ENCODE results near the gene CDK14.

The CDK14 gene

GRCh38 chr7:91039033-91039432 is 442.9 kb downstream of the CDK14 start:
- Histone ChIP-seq H3K4me3 (ENCODE audit: low read length) (no peak overlapping the region), H3K27ac (ENCODE audit: low read length) (no peak overlapping the region), H3K9me3 (ENCODE audit: control insufficient read depth, insufficient read depth, low read length) (no peaks in the 10 kb centered on the region), H3K36me3 (ENCODE audit: control insufficient read depth, insufficient read depth, low read length) (no peaks in the 10 kb centered on the region), H3K4me1 (ENCODE audit: control insufficient read depth, insufficient read depth, low read length) (peaks cover 3% of the 10 kb centered on the region; the same call in 1 of the 2 replicates), H3K27me3 (ENCODE audit: control insufficient read depth, insufficient read depth, low read length) (no peaks in the 10 kb centered on the region)
- no peak for DNase-seq (ENCODE audit: low read depth, low spot score)
- WGBS (ENCODE audit: insufficient coverage, insufficient read length) = no CpG with 5 or more reads among the region's 4 CpGs

- no peaks in the 10 kb centered on the region for H3K27me3 ChIP-seq (ENCODE audit: control insufficient read depth, insufficient read depth, low read length)
- H3K4me3 ChIP-seq (ENCODE audit: low read length) = no peak overlapping the region
- DNase-seq (ENCODE audit: low read depth, low spot score) = no peak
- H3K36me3 ChIP-seq (ENCODE audit: control insufficient read depth, insufficient read depth, low read length) = no peaks in the 10 kb centered on the region
- WGBS (ENCODE audit: insufficient coverage, insufficient read length) = no CpG with 5 or more reads among the region's 2 CpGs
- peaks cover 9% of the 10 kb centered on the region; the same call in 1 of the 2 replicates for H3K4me1 ChIP-seq (ENCODE audit: control insufficient read depth, insufficient read depth, low read length)
- no peaks in the 10 kb centered on the region for H3K9me3 ChIP-seq (ENCODE audit: control insufficient read depth, insufficient read depth, low read length)
- H3K27ac ChIP-seq (ENCODE audit: low read length) = no peak overlapping the region
These were observed 445.0 kb downstream of the CDK14 start for GRCh38 chr7:91041141-91041540.

- Histone ChIP-seq H3K4me1 (ENCODE audit: control insufficient read depth, insufficient read depth, low read length) (peaks cover 9% of the 10 kb centered on the region; the same call in 1 of the 2 replicates), H3K4me3 (ENCODE audit: low read length) (no peak overlapping the region), H3K36me3 (ENCODE audit: control insufficient read depth, insufficient read depth, low read length) (no peaks in the 10 kb centered on the region), H3K9me3 (ENCODE audit: control insufficient read depth, insufficient read depth, low read length) (no peaks in the 10 kb centered on the region), H3K27ac (ENCODE audit: low read length) (no peak overlapping the region), H3K27me3 (ENCODE audit: control insufficient read depth, insufficient read depth, low read length) (no peaks in the 10 kb centered on the region)
- no CpG with 5 or more reads among the region's 8 CpGs for WGBS (ENCODE audit: insufficient coverage, insufficient read length)
- no peak for DNase-seq (ENCODE audit: low read depth, low spot score)
These were observed 445.9 kb downstream of the CDK14 start for GRCh38 chr7:91041901-91042484.

GRCh38 chr7:91043186-91043585 is 447.1 kb downstream of the CDK14 start:
- Histone ChIP-seq H3K4me1 (ENCODE audit: control insufficient read depth, insufficient read depth, low read length) (peaks cover 9% of the 10 kb centered on the region; the same call in 1 of the 2 replicates), H3K9me3 (ENCODE audit: control insufficient read depth, insufficient read depth, low read length) (no peaks in the 10 kb centered on the region), H3K36me3 (ENCODE audit: control insufficient read depth, insufficient read depth, low read length) (no peaks in the 10 kb centered on the region), H3K27ac (ENCODE audit: low read length) (no peak overlapping the region), H3K4me3 (ENCODE audit: low read length) (no peak overlapping the region), H3K27me3 (ENCODE audit: control insufficient read depth, insufficient read depth, low read length) (no peaks in the 10 kb centered on the region)
- no peak for DNase-seq (ENCODE audit: low read depth, low spot score)
- no CpG with 5 or more reads among the region's 1 CpG for WGBS (ENCODE audit: insufficient coverage, insufficient read length)

- Histone ChIP-seq H3K4me3 (ENCODE audit: low read length) (no peak overlapping the region), H3K4me1 (ENCODE audit: control insufficient read depth, insufficient read depth, low read length) (peaks cover 9% of the 10 kb centered on the region; the same call in 1 of the 2 replicates), H3K36me3 (ENCODE audit: control insufficient read depth, insufficient read depth, low read length) (no peaks in the 10 kb centered on the region), H3K27me3 (ENCODE audit: control insufficient read depth, insufficient read depth, low read length) (no peaks in the 10 kb centered on the region), H3K27ac (ENCODE audit: low read length) (no peak overlapping the region), H3K9me3 (ENCODE audit: control insufficient read depth, insufficient read depth, low read length) (no peaks in the 10 kb centered on the region)
- DNase-seq (ENCODE audit: low read depth, low spot score) = peak; percentile 37
- no CpG with 5 or more reads among the region's 6 CpGs for WGBS (ENCODE audit: insufficient coverage, insufficient read length)
These were observed 448.0 kb downstream of the CDK14 start for GRCh38 chr7:91043924-91044645.

GRCh38 chr7:91045606-91046005 is 449.5 kb downstream of the CDK14 start:
- no peaks in the 10 kb centered on the region for H3K9me3 ChIP-seq (ENCODE audit: control insufficient read depth, insufficient read depth, low read length)
- peaks cover 9% of the 10 kb centered on the region; the same call in 1 of the 2 replicates for H3K4me1 ChIP-seq (ENCODE audit: control insufficient read depth, insufficient read depth, low read length)
- DNase-seq (ENCODE audit: low read depth, low spot score) = no peak
- peaks cover 5% of the 10 kb centered on the region; the same call in 1 of the 2 replicates for H3K27me3 ChIP-seq (ENCODE audit: control insufficient read depth, insufficient read depth, low read length)
- H3K36me3 ChIP-seq (ENCODE audit: control insufficient read depth, insufficient read depth, low read length) = no peaks in the 10 kb centered on the region
- no peak overlapping the region for H3K27ac ChIP-seq (ENCODE audit: low read length)
- WGBS (ENCODE audit: insufficient coverage, insufficient read length) = no CpG with 5 or more reads among the region's 1 CpG
- H3K4me3 ChIP-seq (ENCODE audit: low read length) = no peak overlapping the region

- H3K9me3 ChIP-seq (ENCODE audit: control insufficient read depth, insufficient read depth, low read length) = no peaks in the 10 kb centered on the region
- no peak overlapping the region for H3K27ac ChIP-seq (ENCODE audit: low read length)
- H3K27me3 ChIP-seq (ENCODE audit: control insufficient read depth, insufficient read depth, low read length) = peaks cover 10% of the 10 kb centered on the region; the same call in 1 of the 2 replicates
- no peaks in the 10 kb centered on the region for H3K36me3 ChIP-seq (ENCODE audit: control insufficient read depth, insufficient read depth, low read length)
- DNase-seq (ENCODE audit: low read depth, low spot score) = no peak
- no peak overlapping the region for H3K4me3 ChIP-seq (ENCODE audit: low read length)
- no CpG with 5 or more reads among the region's 2 CpGs for WGBS (ENCODE audit: insufficient coverage, insufficient read length)
- peaks cover 9% of the 10 kb centered on the region; the same call in 1 of the 2 replicates for H3K4me1 ChIP-seq (ENCODE audit: control insufficient read depth, insufficient read depth, low read length)
These were observed 450.4 kb downstream of the CDK14 start for GRCh38 chr7:91046322-91047089.

GRCh38 chr7:91047636-91048035 is 451.5 kb downstream of the CDK14 start:
- no CpG with 5 or more reads among the region's 2 CpGs for WGBS (ENCODE audit: insufficient coverage, insufficient read length)

GRCh38 chr7:91050677-91051076 is 454.6 kb downstream of the CDK14 start:
- no peak overlapping the region for H3K4me3 ChIP-seq (ENCODE audit: low read length)
- no peaks in the 10 kb centered on the region for H3K4me1 ChIP-seq (ENCODE audit: control insufficient read depth, insufficient read depth, low read length)
- H3K27me3 ChIP-seq (ENCODE audit: control insufficient read depth, insufficient read depth, low read length) = peaks cover 12% of the 10 kb centered on the region; the same call in 1 of the 2 replicates
- H3K27ac ChIP-seq (ENCODE audit: low read length) = no peak overlapping the region
- no peak for DNase-seq (ENCODE audit: low read depth, low spot score)
- no peaks in the 10 kb centered on the region for H3K9me3 ChIP-seq (ENCODE audit: control insufficient read depth, insufficient read depth, low read length)
- no peaks in the 10 kb centered on the region for H3K36me3 ChIP-seq (ENCODE audit: control insufficient read depth, insufficient read depth, low read length)
- no CpG with 5 or more reads among the region's 2 CpGs for WGBS (ENCODE audit: insufficient coverage, insufficient read length)

More at GRCh38 chr7:91047636-91048035, 451.5 kb downstream of the CDK14 start:
- Histone ChIP-seq H3K36me3 (ENCODE audit: control insufficient read depth, insufficient read depth, low read length) (no peaks in the 10 kb centered on the region), H3K9me3 (ENCODE audit: control insufficient read depth, insufficient read depth, low read length) (no peaks in the 10 kb centered on the region), H3K4me3 (ENCODE audit: low read length) (no peak overlapping the region), H3K27ac (ENCODE audit: low read length) (no peak overlapping the region), H3K4me1 (ENCODE audit: control insufficient read depth, insufficient read depth, low read length) (peaks cover 9% of the 10 kb centered on the region; the same call in 1 of the 2 replicates), H3K27me3 (ENCODE audit: control insufficient read depth, insufficient read depth, low read length) (peaks cover 12% of the 10 kb centered on the region; the same call in 1 of the 2 replicates)
- DNase-seq (ENCODE audit: low read depth, low spot score) = no peak

- Histone ChIP-seq H3K27me3 (ENCODE audit: control insufficient read depth, insufficient read depth, low read length) (peaks cover 12% of the 10 kb centered on the region; the same call in 1 of the 2 replicates), H3K27ac (ENCODE audit: low read length) (no peak overlapping the region), H3K4me3 (ENCODE audit: low read length) (no peak overlapping the region), H3K36me3 (ENCODE audit: control insufficient read depth, insufficient read depth, low read length) (no peaks in the 10 kb centered on the region), H3K9me3 (ENCODE audit: control insufficient read depth, insufficient read depth, low read length) (no peaks in the 10 kb centered on the region), H3K4me1 (ENCODE audit: control insufficient read depth, insufficient read depth, low read length) (no peaks in the 10 kb centered on the region)
- no peak for DNase-seq (ENCODE audit: low read depth, low spot score)
- no CpG with 5 or more reads among the region's 3 CpGs for WGBS (ENCODE audit: insufficient coverage, insufficient read length)
These were observed 455.8 kb downstream of the CDK14 start for GRCh38 chr7:91051966-91052365.

Data from iPS DF 6.9 (cell line).